ENCODE results near the gene SAMD4A. TPM values are rescaled to one million over a fixed set of nuclear protein-coding genes. Genes with fewer than 3 reads are reported as not detected.

Gene SAMD4A
- total and polyA plus RNA-seq, 2 of the 4 experiments (the other 2 are of a cell fraction) = 22.9 to 38.2 TPM

GRCh38 chr14:54840336-54840735 lies 273.4 kb downstream of the SAMD4A start:
- Histone ChIP-seq H2AK9ac (replicated peaks; ENCODE audit: low read depth, low read length, poor library complexity) (no peak overlapping the region), H3K4me1 (ENCODE audit: control insufficient read depth, insufficient read depth, low read length) (peaks cover 2% of the 10 kb centered on the region; the same call in 1 of the 2 replicates), H3K56ac (ENCODE audit: extremely low read depth, insufficient read depth, low read length) (no peak overlapping the region), H2BK120ac (ENCODE audit: low read depth, low read length) (no peak overlapping the region), H3K79me1 (ENCODE audit: low read depth in 1 of 2, low read length in 2 of 2) (no peaks in the 10 kb centered on the region), H3K23ac (ENCODE audit: low read depth, low read length) (no peak overlapping the region), H4K8ac (ENCODE audit: low read depth in 2 of 2, low read length in 2 of 2) (no peak overlapping the region), H3K27ac (ENCODE audit: insufficient read depth, low read length) (no peak overlapping the region), H4K91ac (ENCODE audit: insufficient read depth, low read depth, low read length) (no peak overlapping the region), H2BK15ac (ENCODE audit: low read depth, low read length) (no peak overlapping the region), H3K27me3 (ENCODE audit: control insufficient read depth, insufficient read depth, low read length) (peaks cover 7% of the 10 kb centered on the region), H3K9me1 (ENCODE audit: insufficient read depth, low read length) (no peaks in the 10 kb centered on the region), H3K18ac (ENCODE audit: low read depth, low read length) (no peak overlapping the region), H4K5ac (ENCODE audit: low read depth, low read length) (no peak overlapping the region), H3K4ac (ENCODE audit: low read depth, low read length) (no peak overlapping the region), H3K36me3 (ENCODE audit: control insufficient read depth, insufficient read depth, low read length) (no peaks in the 10 kb centered on the region), H2AK5ac (ENCODE audit: low read depth, low read length) (no peak overlapping the region), H2BK20ac (ENCODE audit: low read depth, low read length) (no peak overlapping the region), H3K4me3 (ENCODE audit: insufficient read depth, low read depth, low read length) (no peak overlapping the region), H2AFZ (replicated peaks; ENCODE audit: low read length, poor library complexity) (no peak overlapping the region), H3K9me3 (ENCODE audit: control insufficient read depth, insufficient read depth, low read length) (no peaks in the 10 kb centered on the region), H3K4me2 (ENCODE audit: low read depth, low read length) (no peak overlapping the region), H4K20me1 (ENCODE audit: insufficient read depth, low read length) (no peaks in the 10 kb centered on the region), H2BK5ac (ENCODE audit: low read depth, low read length, poor library complexity, severe bottlenecking) (no peak overlapping the region), H3K14ac (replicated peaks; ENCODE audit: low read depth, low read length) (no peak overlapping the region), H3K9ac (ENCODE audit: low read depth, low read length) (no peak overlapping the region)
- dilution Hi-C loops (cut with HindIII; ENCODE audit: low sequenced_read_pairs, unreplicated experiment) = no loop called here
- CTCF ChIA-PET = no interaction called here
- no TSS peak for BruUV-seq (replicated peaks)
- POLR2A ChIA-PET (ENCODE audit: unreplicated experiment) = no interaction called here
- no peak for ATAC-seq (ENCODE audit: low read depth)
- TF ChIP-seq MXI1 (IDR thresholded peaks at IDR 0.05; ENCODE audit: borderline replicate concordance, low read depth, low read length) = no peak
- TF ChIP-seq CTCF (conservative IDR thresholded peaks at IDR 0.05; ENCODE audit: low read depth, low read length) = no peak
- TF ChIP-seq USF2 (IDR thresholded peaks at IDR 0.05; ENCODE audit: low read depth, low read length) = no peak
- no peak for TF ChIP-seq SMC3 (IDR thresholded peaks at IDR 0.05; ENCODE audit: low read depth, low read length)
- TF ChIP-seq RAD21 (IDR thresholded peaks at IDR 0.05; ENCODE audit: low read length) = no peak
- no peak for TF ChIP-seq RFX5 (IDR thresholded peaks at IDR 0.05; ENCODE audit: low read depth, low read length)
- TF ChIP-seq BHLHE40 (IDR thresholded peaks at IDR 0.05; ENCODE audit: low read depth, low read length) = no peak
- TF ChIP-seq MAFK (IDR thresholded peaks at IDR 0.05; ENCODE audit: low read depth, low read length) = no peak
- TF ChIP-seq CEBPB (IDR thresholded peaks at IDR 0.05; ENCODE audit: low read depth, low read length) = no peak
- TF ChIP-seq CHD1 (IDR thresholded peaks at IDR 0.05; ENCODE audit: low read depth, low read length) = no peak
- TF ChIP-seq ELK1 (IDR thresholded peaks at IDR 0.05; ENCODE audit: borderline replicate concordance, low read depth, low read length) = no peak
- TF ChIP-seq FOS (IDR thresholded peaks at IDR 0.05; ENCODE audit: low read depth, low read length) = no peak
- TF ChIP-seq POLR2A (IDR thresholded peaks at IDR 0.05; ENCODE audit: low read depth, low read length) = no peak
- no peak for TF ChIP-seq MAZ (IDR thresholded peaks at IDR 0.05; ENCODE audit: borderline replicate concordance, low read depth, low read length)
- no peak for TF ChIP-seq NFE2L2 (IDR thresholded peaks at IDR 0.05; ENCODE audit: low read depth, low read length)
- TF ChIP-seq RCOR1 (IDR thresholded peaks at IDR 0.05; ENCODE audit: insufficient replicate concordance, low read length) = no peak
- intact Hi-C loops (cut with micrococcal nuclease) = no loop called here
- DNase-seq = no peak
- no CpG with 5 or more reads among the region's 3 CpGs for WGBS, 2 experiments (ENCODE audit: extremely low coverage in 2 of 2, insufficient read length in 1 of 2)
- in situ Hi-C loops (cut with MboI; ENCODE audit: low sequenced_read_pairs) = no loop called here
